OCI-LY3 (cell line): Measurements from ENCODE around the gene SYT2.

Experiments
- EZH2phosphoT487 ChIP-seq: fragments of 200-600 bp; shearing (Covaris generic); IDR thresholded peaks from 2 replicates; pipeline ENCODE4 v1.6.1; 2018; ENCODE audit warnings: antibody characterized with exemption, mixed run types, low read depth
- TF ChIP-seq, protein P1 (sequence below): fragments of 200-600, 300-600 bp; sonication (generic); IDR thresholded peaks from 2 replicates; pipeline ENCODE4 v1.5.1; 2014; ENCODE audit warnings: antibody characterized with exemption, low read length, low read depth

DNA sequence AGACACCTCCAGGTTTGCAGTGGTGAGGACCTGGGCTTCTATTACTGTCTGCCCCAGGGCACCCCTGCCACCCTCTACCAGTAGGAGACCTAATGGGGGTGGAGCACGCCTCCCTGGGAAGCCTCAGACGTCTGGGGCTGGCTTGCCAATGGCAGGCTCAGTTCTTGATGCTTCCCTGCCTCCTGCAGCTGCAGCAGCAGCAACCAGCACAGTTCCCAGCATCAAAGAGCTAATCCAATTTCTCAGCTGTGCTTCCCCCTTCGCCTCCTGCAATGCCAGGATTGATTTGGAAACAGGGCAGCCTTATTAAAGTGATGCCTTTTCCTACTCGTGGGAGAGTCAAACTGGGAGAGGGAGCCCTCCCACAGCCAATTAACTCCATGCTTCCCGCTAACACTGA, 8.2 kb downstream of the SYT2 start:
- TF ChIP-seq, protein P1, sequence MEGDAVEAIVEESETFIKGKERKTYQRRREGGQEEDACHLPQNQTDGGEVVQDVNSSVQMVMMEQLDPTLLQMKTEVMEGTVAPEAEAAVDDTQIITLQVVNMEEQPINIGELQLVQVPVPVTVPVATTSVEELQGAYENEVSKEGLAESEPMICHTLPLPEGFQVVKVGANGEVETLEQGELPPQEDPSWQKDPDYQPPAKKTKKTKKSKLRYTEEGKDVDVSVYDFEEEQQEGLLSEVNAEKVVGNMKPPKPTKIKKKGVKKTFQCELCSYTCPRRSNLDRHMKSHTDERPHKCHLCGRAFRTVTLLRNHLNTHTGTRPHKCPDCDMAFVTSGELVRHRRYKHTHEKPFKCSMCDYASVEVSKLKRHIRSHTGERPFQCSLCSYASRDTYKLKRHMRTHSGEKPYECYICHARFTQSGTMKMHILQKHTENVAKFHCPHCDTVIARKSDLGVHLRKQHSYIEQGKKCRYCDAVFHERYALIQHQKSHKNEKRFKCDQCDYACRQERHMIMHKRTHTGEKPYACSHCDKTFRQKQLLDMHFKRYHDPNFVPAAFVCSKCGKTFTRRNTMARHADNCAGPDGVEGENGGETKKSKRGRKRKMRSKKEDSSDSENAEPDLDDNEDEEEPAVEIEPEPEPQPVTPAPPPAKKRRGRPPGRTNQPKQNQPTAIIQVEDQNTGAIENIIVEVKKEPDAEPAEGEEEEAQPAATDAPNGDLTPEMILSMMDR: no peak
- TF ChIP-seq EZH2phosphoT487: no peak
